Embryonic facial prominence (tissue), 1 donor: Measurements from ENCODE around the gene NPIPB8.
"Not testable (repeated sequence)": the region's sequence is repeated elsewhere in the genome, so short reads cannot be mapped to it uniquely, and the experiment has no call there.

Source experiments
- DNase-seq: peaks from one replicate; pipeline ENCODE4 v3.0.0-alpha.2; 2016; ENCODE audit errors: extremely low spot score

Gene NPIPB8

DNA sequence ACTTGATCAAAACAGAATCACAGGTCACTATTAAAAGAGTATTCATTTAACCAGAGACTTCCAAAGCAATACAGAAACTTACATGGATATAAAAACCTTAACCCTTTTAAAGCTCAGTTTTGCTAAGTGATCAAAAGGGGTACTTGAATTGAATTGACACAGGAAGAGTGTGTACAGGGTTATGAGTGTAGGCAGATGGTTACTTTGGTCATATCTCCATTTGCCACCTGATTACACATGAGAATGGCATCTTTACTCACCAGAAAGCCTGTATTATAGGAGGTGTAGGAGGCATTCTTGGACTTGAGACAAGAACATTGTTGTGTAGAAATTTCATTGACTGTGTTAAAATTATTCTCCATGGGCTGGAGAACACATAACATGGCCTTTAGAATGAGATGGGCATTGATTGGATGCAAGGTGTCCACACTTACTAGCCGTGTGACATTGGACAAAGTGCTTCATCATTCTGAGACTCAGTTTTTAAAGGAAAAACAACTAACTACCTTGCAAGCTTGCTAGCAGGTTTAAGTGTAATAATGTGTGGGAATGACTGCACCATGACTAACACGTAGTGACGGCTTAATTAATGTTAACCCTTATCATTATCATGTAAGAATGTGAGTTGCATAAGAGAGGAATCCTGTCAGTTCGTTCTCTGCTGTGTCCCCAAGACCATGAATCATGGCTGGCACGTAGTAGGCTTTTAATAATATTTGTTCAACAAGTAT is 1.6 kb upstream of the NPIPB8 start:
- DNase-seq, result not testable (repeated sequence)

DNA sequence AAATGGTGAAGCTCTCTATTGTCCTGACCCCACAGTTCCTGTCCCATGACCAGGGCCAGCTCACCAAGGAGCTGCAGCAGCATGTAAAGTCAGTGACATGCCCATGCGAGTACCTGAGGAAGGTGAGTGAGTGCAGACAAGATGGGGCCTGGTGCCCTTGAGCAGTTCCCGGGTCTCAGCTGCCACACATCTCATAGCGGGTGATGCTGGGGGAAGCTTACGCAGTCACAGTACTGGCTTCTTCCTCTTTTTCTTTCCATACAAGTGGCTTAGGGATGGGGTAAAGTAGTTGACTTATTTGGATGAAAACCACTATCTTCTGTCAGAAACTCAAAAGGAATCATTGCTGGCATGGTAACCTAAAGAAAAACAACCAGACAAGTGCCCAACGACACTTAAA is 494 bp downstream of the NPIPB8 start:
- DNase-seq, result not testable (repeated sequence)

- DNase-seq, result not testable (repeated sequence)
Measured at GRCh38 chr16:28639959-28640358, 2.1 kb downstream of the NPIPB8 start.

DNA sequence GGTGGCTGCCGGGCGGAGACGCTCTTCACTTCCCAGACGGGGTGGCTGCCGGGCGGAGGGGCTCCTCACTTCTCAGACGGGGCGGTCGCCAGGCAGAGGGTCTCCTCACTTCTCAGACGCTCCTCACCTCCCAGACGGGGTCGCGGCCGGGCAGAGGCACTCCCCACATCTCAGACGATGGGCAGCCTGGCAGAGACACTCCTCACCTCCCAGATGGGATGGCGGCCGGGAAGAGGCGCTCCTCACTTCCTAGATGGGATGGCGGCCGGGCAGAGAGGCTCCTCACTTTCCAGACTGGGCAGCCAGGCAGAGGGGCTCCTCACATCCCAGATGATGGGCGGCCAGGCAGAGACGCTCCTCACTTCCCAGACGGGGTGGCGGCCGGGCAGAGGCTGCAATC is 28.4 kb downstream of the NPIPB8 start:
- not testable (repeated sequence) for DNase-seq

DNA sequence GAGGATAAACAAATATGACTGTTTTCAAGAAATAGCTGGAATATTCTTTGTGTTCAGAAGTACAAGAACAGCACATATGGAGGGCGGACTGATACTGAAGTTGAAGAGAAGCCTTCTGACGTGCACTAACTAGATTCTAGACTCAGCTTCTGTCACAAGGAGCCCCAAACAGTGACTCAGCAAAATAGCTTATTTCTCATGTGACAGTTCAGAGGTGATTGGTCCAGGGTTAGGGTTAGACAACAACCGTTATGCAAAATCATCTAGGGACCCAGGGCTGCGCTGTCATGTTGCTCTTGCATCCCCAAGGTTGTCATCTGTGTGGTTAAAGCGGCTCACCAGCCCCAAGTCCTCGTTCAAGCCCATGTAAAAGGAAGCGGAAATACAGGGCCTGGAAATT is 29.6 kb downstream of the NPIPB8 start:
- not testable (repeated sequence) for DNase-seq

DNA sequence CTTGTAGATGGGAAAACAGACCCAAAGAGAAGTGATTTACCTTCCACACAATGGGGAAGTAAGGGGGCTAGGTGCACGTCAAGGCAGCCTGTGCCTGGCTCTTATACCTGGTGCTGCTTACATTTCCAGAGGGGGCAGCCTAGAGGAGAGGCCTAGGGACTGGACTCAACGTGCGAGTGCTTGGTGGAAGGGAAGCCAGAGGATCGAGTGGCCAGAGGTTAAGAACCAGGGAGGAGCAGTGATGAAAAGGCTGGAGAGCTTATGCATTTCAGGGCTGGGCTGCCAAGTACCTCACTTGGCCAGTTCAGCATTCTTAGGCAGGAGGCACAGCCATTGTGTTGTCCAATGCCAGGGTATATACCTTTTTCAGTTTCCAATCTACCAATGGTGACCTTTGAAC is 30.3 kb downstream of the NPIPB8 start:
- not testable (repeated sequence) for DNase-seq

DNA sequence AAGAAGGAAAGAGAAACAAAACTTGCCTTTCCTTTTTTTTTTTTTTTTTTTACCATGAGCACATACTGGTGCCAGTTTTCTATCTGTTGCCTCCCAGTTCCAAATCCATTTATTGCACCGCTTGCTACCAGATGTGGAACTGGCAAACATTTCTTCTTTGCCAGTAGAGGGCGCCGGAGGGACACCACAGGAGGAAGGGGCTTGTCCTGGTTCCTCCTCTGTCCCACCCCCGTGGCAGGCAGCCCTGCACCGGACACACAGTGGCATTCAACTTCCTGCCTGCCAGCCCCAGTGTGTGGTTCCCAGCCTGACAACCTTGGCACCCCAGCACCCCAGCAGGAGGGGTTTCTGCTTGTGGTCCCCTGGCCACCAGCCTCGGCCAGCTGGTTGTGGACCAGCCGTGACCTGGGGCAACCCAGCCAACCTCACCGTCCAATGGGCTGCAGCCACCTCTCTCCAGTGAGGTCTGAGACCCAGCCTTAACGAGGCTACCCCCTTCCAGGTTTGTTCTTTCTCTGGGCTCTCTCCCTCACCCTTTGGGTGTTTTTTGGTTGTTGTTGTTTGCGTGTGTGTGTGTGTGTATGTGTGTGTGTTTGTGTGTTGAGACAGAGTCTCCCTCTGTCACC is 50.6 kb downstream of the NPIPB8 start:
- DNase-seq, result not testable (repeated sequence)

- not testable (repeated sequence) for DNase-seq
Measured at GRCh38 chr16:28689425-28689824, 51.6 kb downstream of the NPIPB8 start.

DNA sequence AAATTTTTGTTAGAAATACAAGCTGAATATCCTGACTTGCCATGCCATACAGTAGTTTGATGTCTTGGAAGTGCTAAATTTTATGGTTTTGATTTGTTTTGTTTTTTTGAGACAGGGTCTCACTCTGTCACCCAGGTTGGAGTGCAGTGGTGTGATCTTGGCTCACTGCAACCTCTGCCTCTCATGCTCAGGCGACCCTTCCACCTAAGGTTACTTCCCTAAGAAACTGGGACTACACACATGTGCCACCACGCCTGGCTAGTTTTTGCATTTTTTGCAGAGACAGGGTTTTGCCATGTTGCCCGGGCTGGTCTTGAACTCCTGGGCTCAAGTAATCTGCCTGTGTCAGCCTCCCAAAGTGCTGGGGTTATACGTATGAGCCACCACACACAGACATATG is 53.9 kb downstream of the NPIPB8 start:
- not testable (repeated sequence) for DNase-seq

DNA sequence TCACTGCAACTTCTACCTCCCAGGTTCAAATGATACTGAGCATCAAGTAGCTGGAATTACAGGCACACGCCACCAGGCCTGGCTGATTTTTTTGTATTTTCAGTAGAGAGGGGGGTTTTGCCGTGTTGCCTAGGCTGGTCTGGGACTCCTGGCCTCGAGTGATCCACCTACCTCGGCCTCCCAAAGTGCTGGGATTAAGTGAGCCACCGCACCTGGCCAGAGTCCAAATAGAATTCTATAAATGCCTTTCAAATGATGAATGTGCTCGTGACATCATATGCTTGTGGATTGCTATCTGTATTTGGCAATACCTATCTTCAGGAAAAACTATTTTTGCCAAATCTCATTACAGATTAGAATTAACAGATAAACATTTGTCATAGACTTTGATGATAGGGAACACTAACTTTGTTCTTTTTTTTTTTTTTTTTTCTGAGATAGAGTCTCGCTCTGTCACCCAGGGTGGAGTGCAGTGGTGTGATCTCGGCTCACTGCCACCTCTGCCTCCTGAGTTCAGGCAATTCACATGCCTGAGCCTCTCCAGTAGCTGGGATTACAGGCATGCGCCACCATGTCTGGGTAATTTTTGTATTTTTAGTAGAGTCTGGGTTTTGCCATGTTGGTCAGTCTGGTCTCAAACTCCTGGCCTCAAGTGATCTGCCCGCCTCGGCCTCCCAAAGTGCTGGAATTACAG is 55.5 kb downstream of the NPIPB8 start:
- not testable (repeated sequence) for DNase-seq

GRCh38 chr16:28699792-28700191 is 61.9 kb downstream of the NPIPB8 start:
- not testable (repeated sequence) for DNase-seq

DNA sequence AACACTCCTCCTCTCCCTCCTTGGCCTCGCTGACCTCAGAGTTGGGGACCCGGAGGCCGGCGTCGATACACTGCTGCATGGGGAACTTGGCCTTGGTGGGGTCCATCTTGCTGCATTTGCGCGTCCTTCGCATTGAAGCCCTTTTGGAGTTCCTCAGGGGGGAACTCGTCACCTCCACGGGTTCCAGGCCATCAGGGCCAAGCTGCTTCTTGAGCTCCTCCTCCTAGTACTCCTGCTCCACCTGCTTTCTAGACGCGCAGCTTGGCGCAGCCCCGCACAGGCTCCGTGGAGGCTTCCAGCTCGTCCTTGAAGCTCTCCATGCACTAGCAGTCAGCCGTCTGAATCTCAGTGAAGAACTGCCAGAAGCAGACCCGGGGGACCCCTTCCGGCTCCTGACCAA is 62.5 kb downstream of the NPIPB8 start:
- DNase-seq, result not testable (repeated sequence)

- DNase-seq, result not testable (repeated sequence)
Measured at GRCh38 chr16:28701384-28701783, 63.5 kb downstream of the NPIPB8 start.

GRCh38 chr16:28704246-28704645 is 66.4 kb downstream of the NPIPB8 start:
- DNase-seq, result not testable (repeated sequence)
